Activated T-cell treated with anti-CD3 and anti-CD28 coated beads for 48 hours (primary cell): Measurements from ENCODE around the gene SKP1.
"Not testable (repeated sequence)": the region's sequence is repeated elsewhere in the genome, so short reads cannot be mapped to it uniquely, and the experiment has no call there.

ENCODE experiments used
- DNase-seq: peaks from one replicate; pipeline ENCODE4 v3.0.0-alpha.2; 2020; ENCODE audit warnings: low read depth

The SKP1 gene

DNA sequence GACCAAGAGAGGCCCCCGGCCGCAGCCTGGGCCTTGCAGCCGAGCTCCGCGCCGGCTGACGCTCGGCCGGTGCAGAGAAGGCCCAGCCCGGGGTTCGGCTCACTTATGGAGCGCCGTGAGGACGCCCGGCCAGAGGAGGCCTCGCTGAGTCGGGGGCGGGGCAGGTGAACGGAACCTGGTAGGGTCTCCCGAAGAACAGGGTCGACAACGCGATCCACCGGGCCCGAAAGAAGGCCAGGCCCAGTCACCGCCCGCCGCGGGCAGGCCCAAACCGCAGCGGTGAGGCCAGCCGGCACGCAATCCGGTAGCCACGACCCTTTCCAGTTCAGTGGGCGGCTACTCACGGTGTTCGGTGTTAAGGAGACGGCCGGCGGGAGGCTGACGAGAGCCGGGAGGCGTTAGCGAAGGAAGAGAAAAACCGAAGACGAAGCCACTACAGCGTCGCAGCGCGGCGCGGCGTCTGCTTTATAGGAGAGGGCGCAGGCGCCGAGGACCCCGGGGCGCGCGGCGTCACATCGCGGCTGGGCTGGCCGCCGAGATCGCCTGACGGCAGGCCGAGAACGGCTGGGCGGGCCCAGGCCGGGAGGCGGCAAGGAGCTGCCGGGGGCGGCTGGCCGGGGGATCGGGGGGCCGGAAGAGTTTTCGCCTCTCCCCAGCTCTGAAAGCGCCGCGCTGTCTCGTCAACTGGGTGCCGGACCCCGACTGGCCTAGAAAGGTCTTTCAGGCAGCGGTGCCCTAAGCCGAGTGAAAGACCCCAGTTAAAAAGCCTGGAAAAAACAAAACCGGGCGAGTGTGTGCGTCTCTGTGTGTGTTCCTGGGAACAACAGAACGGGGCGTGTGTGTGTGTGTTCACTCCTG lies at the start of gene SKP1:
SKP1 (minus strand) TSS at position 440 of the 858 bp plus-strand sequence. CDS start 2,928 bp downstream, outside the sequence.
- peak; percentile 84 for DNase-seq

DNA sequence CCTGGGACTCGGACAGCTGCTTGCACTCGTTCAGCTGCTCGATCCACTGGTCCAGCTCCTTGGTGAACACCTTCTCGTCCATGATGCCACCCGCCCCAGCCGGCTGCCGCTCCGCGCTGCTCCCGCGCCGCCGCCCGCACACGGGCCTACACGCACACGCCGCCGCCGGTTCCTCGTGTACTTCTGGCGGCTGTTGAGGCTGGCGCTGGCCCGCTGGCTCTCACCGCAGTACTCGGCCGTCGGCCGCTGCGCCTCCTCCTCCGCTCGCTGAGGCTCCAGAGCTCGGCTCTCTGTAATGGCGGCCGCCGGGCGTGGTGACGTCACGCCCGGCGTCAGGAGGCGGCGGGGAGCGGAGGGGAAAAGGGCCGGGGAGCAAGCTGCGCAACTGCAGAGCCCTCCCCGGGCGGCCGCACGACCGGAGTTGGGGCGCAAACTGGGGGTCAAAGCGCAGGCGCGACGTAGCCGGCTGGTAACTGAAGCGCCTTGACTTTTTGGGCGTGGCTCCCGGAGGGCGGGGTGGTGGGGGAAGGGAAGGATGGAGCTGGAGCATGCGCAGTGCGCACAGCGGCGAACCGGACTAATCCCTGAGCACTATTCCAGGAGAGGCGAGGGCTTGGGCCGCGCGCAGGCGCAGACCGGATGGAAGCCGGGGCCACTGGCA lies 49.2 kb upstream of the SKP1 start, which contains the start of gene PPP2CA:
PPP2CA (minus strand) TSS at position 294 of the 661 bp plus-strand sequence; CDS start at position 82, 212 bp downstream.
- DNase-seq = peak; percentile 99

- DNase-seq = peak; percentile 65
These were observed 48.4 kb upstream of the SKP1 start for GRCh38 chr5:134224888-134225779.

GRCh38 chr5:134223406-134224248 lies 46.9 kb upstream of the SKP1 start:
- no peak for DNase-seq

DNA sequence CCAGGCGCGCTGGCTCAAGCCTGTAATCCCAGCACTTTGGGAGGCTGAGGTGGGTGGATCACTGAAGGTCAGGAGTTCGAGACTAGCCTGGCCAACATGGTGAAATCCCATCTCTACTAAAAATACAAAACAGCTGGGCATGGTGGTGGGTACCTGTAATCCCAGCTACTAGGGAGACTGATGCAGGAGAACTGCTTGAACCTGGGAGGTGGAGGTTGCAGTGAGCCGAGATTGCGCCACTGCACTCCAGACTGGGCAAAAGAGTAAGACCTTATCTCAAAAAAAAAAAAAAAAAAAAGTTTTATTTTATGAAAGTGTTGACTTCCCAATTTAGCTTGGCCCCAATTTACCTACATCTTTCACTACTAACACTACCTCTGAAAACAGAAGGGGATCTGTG lies 44.9 kb upstream of the SKP1 start:
- not testable (repeated sequence) for DNase-seq

DNA sequence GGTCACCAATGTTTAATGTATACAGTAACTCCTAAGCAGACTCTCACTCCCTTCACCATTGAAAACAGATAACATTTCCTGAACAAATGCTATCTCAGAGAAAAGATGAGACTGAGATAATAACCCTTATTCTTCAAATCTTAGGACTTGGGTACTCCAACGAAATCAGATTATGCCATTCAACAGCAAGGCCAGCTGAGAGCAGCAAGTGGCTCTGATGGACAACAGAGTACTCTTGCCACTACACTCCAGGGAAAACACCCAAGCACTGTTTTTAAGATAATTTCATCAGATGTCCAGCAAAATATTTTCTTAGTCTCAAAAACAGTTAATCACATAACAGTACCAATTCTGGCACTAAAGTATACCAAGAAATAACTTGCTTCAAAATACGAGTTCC lies 39.0 kb upstream of the SKP1 start:
- no peak for DNase-seq

- DNase-seq = not testable (repeated sequence)
These were observed 34.7 kb upstream of the SKP1 start for GRCh38 chr5:134211263-134212031.

DNA sequence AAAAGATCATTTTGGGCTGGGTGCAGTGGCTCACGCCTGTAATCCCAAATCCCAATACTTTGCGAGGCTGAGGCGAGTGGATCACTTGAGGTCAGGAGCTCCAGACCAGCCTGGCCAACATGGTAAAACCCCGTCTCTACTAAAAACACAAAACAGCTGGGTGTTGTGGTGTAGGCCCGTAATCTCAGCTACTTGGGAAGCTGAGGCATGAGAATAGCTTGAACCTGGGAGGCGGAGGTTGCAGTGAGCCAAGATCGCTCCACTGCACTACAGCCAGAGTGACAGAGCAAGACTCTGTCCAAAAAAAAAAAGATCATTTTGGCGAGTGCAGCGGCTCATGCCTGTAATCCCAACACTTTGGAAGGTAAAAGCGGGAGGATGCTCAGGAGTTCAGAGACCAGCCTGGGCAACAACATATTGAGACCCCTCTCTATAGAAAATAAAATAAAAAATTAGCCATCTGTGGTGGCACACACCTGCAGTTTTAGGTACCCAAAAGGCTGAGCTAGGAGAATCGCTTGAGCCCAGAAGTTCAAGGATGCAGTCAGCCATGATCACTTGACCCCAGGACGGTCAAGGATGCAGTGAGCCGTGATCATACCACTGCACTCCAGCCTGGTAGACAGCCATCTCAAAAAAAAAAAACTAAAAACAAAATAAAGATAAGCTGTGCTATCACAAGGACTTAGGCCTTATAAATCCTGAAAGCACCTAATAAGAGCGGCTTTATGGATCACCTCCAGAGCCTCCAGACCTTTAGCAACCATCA lies 32.9 kb upstream of the SKP1 start:
- DNase-seq = no peak

DNA sequence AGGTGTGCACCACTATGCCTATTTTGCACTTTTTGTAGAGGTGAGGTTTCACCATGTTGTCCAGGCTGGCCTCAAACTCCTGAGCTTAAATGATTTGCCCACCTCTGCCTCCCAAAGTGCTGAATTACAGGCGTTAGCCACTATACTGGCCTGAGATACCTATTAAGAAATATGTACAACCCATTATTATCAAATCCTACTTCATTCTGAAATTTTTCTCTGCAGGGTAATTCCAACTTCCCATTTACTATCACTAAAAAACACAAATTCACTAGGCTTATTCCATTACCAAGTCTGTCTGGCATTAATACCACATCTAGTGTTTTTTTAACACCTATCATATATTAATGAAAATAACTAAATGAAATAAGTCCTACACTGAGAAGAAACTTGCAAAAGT lies 30.9 kb upstream of the SKP1 start:
- no peak for DNase-seq

DNA sequence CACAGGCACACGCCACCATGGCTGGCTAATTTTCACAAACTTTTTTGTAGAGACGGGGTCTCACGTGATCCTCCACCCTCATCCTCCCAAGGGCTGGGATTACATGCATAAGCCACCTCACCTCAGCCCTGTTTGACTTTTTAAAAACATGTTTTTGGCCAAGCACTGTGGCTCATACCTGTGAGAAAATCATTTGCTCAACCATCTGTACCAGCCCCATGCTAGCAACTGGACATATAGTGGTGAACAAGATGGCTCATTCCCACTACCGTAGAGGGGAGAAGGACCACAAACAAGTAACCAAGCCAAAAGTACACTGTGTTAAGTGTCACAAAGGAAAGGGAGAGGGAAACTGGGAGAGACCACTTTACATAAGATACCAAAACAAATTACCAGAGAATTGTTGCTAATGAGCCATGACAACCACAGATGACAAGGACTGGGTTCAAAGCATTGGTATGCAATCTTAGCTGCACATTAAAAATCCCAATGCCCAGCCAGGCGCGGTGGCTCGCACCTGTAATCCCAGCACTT lies 29.9 kb upstream of the SKP1 start:
- no peak for DNase-seq

DNA sequence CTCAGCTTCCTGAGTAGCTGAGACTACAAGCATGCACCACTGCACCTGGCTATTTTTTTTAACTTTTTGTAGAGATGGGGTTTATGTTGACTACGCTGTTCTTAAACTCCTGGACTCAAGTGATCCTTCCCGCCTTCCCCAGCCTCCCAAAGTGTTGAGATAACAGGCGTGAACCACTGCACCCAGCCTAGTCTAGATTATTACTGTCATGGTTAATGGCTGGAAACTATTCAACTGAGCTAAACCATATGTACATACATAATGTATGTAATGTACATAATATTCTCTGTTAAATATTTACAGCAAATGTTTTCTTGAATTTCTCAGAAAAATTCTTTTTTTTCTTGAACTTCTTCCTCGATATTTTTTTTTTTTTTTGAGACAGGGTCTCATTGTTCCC lies 27.8 kb upstream of the SKP1 start:
- no peak for DNase-seq

DNA sequence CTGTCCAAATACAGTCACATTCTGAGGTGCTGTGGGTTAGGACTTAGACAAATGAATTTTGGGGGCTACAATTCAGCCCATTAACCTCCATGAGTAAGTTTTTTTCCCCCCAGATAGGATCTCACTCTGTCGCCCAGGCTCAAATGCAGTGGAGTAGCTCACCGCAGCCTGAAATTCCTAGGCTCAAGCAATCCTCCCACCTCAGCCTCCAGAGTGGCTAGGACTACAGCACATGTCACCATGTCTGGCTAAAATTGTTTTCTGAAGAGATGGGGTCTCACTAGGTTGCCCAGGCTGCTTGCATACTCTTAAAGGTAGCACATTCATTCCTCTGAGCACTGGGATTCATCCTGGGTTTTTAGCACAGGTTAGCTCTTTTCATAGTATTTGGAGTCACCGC lies 26.9 kb upstream of the SKP1 start:
- no peak for DNase-seq

GRCh38 chr5:134195666-134196065 lies 18.9 kb upstream of the SKP1 start:
- no peak for DNase-seq

DNA sequence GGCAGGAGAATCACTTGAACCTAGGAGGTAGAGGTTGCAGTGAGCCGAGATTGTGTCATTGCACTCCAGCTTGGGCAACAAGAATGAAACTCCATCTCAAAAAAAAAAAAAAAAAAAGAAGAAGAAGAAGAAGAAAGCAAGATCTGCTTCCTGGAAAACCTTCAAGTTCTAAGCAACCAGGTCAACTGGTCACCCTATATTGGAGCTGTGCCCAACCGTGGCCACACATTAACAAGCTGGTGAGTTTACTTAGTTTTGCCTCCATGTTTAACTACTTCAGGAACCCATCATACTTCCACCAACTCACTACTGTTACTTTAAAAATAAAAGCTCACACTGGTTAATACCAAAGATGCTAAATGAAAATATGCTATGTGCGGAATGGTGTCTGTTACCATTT lies 12.3 kb upstream of the SKP1 start:
- no peak for DNase-seq

DNA sequence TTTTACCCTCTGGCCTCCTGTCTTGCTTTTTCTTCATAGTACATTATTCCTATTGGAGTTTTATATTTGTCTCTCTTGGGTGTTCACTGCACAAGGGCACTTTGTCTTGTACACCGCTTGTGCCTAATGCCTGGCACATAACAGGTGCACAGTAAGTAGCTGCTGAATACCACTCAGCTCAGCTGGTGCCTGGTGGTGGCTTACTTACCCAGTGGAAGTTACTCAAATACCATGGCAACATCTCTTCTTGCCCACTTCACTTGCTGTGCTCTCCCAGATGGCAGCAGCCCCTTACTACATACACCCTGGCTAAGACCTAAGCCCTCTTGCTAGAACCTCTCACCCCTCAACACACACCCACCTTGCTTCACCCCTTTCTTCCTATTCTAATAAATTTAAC lies 11.3 kb upstream of the SKP1 start:
- no peak for DNase-seq

DNA sequence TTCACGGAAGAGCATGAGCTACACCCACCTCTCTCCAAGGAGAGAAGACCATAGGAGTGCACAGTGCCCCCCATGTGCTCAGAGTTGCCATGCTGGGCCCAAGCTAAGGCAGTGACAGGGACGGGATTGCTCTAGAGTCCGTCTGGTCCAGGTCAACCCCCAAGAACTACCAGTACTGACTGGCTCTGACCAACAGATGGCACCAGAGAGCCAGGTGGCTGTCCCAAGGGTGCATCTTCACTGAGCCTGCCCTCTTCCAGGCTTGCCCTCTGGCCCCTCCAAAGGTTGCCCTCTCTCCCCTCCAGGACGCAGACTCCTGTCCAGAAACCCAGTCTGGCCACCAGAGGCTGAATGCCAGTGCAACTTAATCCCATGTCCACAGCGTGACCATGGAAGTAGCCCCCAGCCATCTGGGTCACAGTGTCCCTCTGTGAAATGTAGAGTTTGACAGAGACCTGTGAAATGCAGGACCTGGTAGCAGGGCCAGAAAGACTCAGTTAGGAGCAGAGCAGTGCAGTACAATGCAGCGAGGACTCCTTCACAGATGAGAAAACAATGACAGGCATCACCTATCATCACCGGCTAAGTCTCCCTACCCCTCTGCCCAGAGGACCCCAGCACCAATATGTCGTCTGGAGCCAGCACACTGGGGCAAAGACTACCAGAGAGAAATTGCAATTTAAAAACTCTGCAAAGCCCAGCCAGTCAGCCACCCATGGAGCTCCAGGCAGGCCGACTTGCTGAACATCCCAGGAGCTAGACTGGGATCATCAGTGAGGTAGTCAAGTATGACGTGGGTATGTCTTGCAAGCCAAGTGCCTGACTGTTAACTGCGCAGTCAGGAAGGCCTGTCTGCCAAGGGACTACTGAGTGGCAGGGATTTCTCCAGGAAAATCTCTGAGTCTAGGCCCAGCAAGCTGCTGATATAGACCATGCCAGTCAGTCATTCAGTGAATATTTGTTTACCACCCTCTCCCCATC lies 7.7 kb upstream of the SKP1 start:
- peak; percentile 61 for DNase-seq

GRCh38 chr5:134183481-134183880 lies 6.7 kb upstream of the SKP1 start:
- no peak for DNase-seq

DNA sequence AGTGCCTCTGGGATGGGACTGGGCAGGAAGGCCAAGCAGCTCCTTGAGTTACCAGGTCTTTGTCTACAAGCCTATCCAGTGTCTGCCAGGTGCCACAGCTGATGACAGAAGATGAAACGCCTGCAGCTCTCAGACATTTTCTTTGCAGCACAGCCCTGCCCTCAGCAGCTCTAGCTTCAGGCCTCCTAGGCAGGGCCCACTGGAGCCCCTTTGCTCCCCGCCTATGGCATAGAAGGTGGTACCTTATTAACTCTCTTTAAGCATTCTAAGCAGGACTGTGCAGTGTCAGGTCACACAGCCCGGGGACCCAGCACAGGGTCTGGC lies 1.3 kb upstream of the SKP1 start:
- no peak for DNase-seq
